ENCODE results near the gene GDPD3. TPM values are rescaled to one million over a fixed set of nuclear protein-coding genes. Genes with fewer than 3 reads are reported as not detected.

GDPD3 gene
- total and polyA plus RNA-seq, 2 of the 13 experiments (the other 11 are each of a cell fraction or from before 2014, with no cell fraction given), result 18.7 to 20.6 TPM

GRCh38 chr16:30065943-30066760 lies 47.2 kb downstream of the GDPD3 start (continued):
- TF ChIP-seq ARID4A (CRISPR knock-in tag; IDR thresholded peaks at IDR 0.05; ENCODE audit: borderline replicate concordance) (peak; percentile 52), BORCS8-MEF2B (CRISPR knock-in tag; IDR thresholded peaks at IDR 0.05) (peak; percentile 14; the same call in 1 of the 2 replicates), IKZF1 (IDR thresholded peaks at IDR 0.05) (no peak), ZSCAN31 (CRISPR knock-in tag; IDR thresholded peaks at IDR 0.05; ENCODE audit: low read depth) (peak; percentile 2; the same call in 1 of the 2 replicates), TARDBP (CRISPR knock-in tag; IDR thresholded peaks at IDR 0.05) (peak; percentile 7; the same call in 1 of the 2 replicates), MXI1 (IDR thresholded peaks at IDR 0.05; ENCODE audit: borderline replicate concordance, low read depth, low read length) (peak; percentile 8; the same call in 1 of the 3 replicates), ZBTB46 (CRISPR knock-in tag; IDR thresholded peaks at IDR 0.05; ENCODE audit: borderline replicate concordance) (no peak), ZNF850 (CRISPR knock-in tag; conservative IDR thresholded peaks at IDR 0.05) (no peak), AHDC1 (CRISPR knock-in tag; IDR thresholded peaks at IDR 0.05; ENCODE audit: borderline replicate concordance) (peak; percentile 63; the same call in 1 of the 2 replicates), ZBTB10 (CRISPR knock-in tag; IDR thresholded peaks at IDR 0.05; ENCODE audit: borderline replicate concordance) (no peak), ZNF547 (CRISPR knock-in tag; IDR thresholded peaks at IDR 0.05) (0 out of 2 replicates have a peak, but pooled peaks have one; percentile 76), ZFYVE20 (CRISPR knock-in tag; IDR thresholded peaks at IDR 0.05; ENCODE audit: borderline replicate concordance, low read depth) (no peak; the same call in 1 of the 2 replicates)

All from HepG2 (cell line).